ENCODE results near the gene TRAPPC12. TPM values are rescaled to one million over a fixed set of nuclear protein-coding genes. Genes with fewer than 3 reads are reported as not detected.
A peak's percentile ranks its signal among the peaks of the same experiment; 100 is the strongest.

Gene TRAPPC12
- total RNA-seq, 1 experiment from 2014 or later: 86.0 TPM

DNA sequence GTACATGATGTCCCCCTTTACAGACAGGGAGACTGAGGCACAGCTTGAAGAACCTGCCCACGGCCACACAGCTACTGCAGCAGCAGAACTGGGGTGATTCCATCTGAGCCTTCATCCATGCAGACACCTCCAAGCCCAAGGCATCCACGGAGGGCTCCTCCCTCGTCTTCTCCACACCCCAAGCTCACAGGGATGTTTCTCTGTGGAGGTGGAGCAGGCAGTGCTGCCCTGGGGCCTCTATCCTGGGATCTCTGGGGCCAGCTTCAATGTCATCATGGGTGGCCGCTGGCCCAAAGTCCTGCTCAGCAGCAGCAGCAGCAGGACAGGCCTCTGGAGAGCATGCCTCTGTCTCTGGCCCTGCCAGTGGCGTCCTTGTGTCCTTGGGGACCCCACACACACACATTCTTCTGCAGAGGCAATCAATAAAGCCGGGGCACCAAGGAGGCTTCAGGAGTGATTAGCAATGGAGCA, 108.6 kb downstream of the TRAPPC12 start:
- Histone ChIP-seq H3K79me2 (ENCODE audit: insufficient read depth, low read length) (no peaks in the 10 kb centered on the region), H3K27me3 (ENCODE audit: insufficient read depth, low read length) (no peaks in the 10 kb centered on the region), H3K4me2 (ENCODE audit: insufficient read depth, insufficient read length, low read length) (no peak overlapping the region), H3K9ac (ENCODE audit: extremely low read depth, insufficient read length, low read length) (no peak overlapping the region), H2BK12ac (ENCODE audit: insufficient read length, low read depth, low read length) (no peak overlapping the region), H2BK20ac (ENCODE audit: low read depth, low read length, poor library complexity, severe bottlenecking) (no peak overlapping the region), H3K23me2 (ENCODE audit: insufficient read length, low read depth, low read length, poor library complexity, severe bottlenecking) (no peaks in the 10 kb centered on the region), H3K9me3 (ENCODE audit: control insufficient read depth, low read depth, low read length) (no peaks in the 10 kb centered on the region), H3K4ac (ENCODE audit: low read depth, low read length) (no peak overlapping the region), H3K4me1 (ENCODE audit: insufficient read depth, low read length) (no peaks in the 10 kb centered on the region), H2BK15ac (ENCODE audit: low read depth, low read length) (no peak overlapping the region), H2BK5ac (ENCODE audit: insufficient read length, low read length) (no peak overlapping the region), H4K20me1 (ENCODE audit: control insufficient read depth, insufficient read depth, insufficient read length) (no peaks in the 10 kb centered on the region), H4K8ac (replicated peaks; ENCODE audit: insufficient read length, low read depth, low read length) (no peak overlapping the region), H3K23ac (ENCODE audit: insufficient read length, low read depth, low read length) (no peak overlapping the region), H3K56ac (ENCODE audit: insufficient read length, low read depth, low read length) (no peak overlapping the region), H2BK120ac (ENCODE audit: low read depth, low read length, poor library complexity, severe bottlenecking) (no peak overlapping the region), H3K18ac (ENCODE audit: insufficient read length, low read depth, low read length) (no peak overlapping the region), H3K27ac (ENCODE audit: insufficient read length, low read depth, low read length) (no peak overlapping the region), H2AFZ (ENCODE audit: low read length) (no peak overlapping the region), H3K79me1 (ENCODE audit: insufficient read depth, low read depth, low read length, poor library complexity, severe bottlenecking) (no peaks in the 10 kb centered on the region), H3K14ac (ENCODE audit: insufficient read depth, low read length) (no peak overlapping the region), H2AK5ac (ENCODE audit: insufficient read length, low read length) (no peak overlapping the region), H4K91ac (ENCODE audit: insufficient read length, low read depth, low read length) (no peak overlapping the region), H3T11ph (ENCODE audit: low read length) (no peak overlapping the region), H4K5ac (ENCODE audit: insufficient read length, low read depth, low read length) (no peak overlapping the region)
- TF ChIP-seq CTCF (conservative IDR thresholded peaks at IDR 0.05): no peak
- no CpG with 5 or more reads among the region's 6 CpGs for WGBS (ENCODE audit: extremely low coverage, insufficient read length, low lambda C conversion rate)
- H3K9me3 Mint-ChIP-seq: peaks cover 3 to 8% of the 10 kb centered on the region in 2 experiments; a peak in 3 of 5 replicates
- no peak overlapping the region for H3K4me3 Mint-ChIP-seq
- peak; percentile 16 for DNase-seq
- H3K4me1 Mint-ChIP-seq: peaks cover 6 to 17% of the 10 kb centered on the region in 2 experiments
- H3K27ac Mint-ChIP-seq: no peak overlapping the region
- peaks cover 1% of the 10 kb centered on the region; the same call in 1 of the 2 replicates for H3K27me3 Mint-ChIP-seq (ENCODE audit: low read depth)
- peaks cover 15 to 23% (median 19%) of the 10 kb centered on the region in 3 experiments for H3K36me3 Mint-ChIP-seq (ENCODE audit: insufficient read depth in 1 of 3, low read depth in 3 of 3)

All from H9 (cell line).